Lower leg skin (tissue), 4 donors: ENCODE measurements around the gene CEP250. TPM values are rescaled to one million over a fixed set of nuclear protein-coding genes. Genes with fewer than 3 reads are reported as not detected.

ENCODE experiments used
- DNase-seq, 2 donors: peaks; one replicate each; pipeline ENCODE4 v3.0.0-alpha.2; 2019; ENCODE audit warnings: low spot score in 2 of 2
- H3K4me3 ChIP-seq: fragments of 200-600 bp; sonication (generic); 2 replicates; pipeline ENCODE4 v1.5.1; 2017; ENCODE audit warnings: mild to moderate bottlenecking, low read depth; ENCODE audit not compliant: poor library complexity, severe bottlenecking
- CTCF ChIP-seq, 3 donors: fragments of 450-650 bp; IDR thresholded peaks; one replicate each; pipeline ENCODE4 v1.5.1; 2016; ENCODE audit warnings: antibody characterized with exemption in 3 of 3, mild to moderate bottlenecking in 3 of 3, moderate library complexity in 2 of 3
- POLR2A ChIP-seq, 2 donors: fragments of 450-650 bp; IDR thresholded peaks; one replicate each; pipeline ENCODE4 v1.6.1; 2016 to 2017; ENCODE audit warnings: antibody characterized with exemption in 2 of 2, mild to moderate bottlenecking in 1 of 2, moderate library complexity in 1 of 2
- WGBS, 2 donors: methylation state at CpG; one replicate each; pipeline ENCODE4 v1.1.5; 2018; 5-methylcytosine and 5-hydroxymethylcytosine counted together
- intact Hi-C: fragments of 100-400 bp; cut with DNase I; formaldehyde crosslinking; loops from one replicate; pipeline ENCODE4 v1.15.0; 2023; ENCODE audit warnings: low total_unique reads
- total RNA-seq, 4 donors: library from RNA; depleted of rRNA; stranded (reverse); fragments of >200 nt; gene quantifications; one replicate each; pipeline ENCODE4 v1.1.0, GENCODE V29; 2016

CEP250 gene
- total RNA-seq, 4 donors from 2014 or later: 17.9 to 49.5 (median 28.9) TPM

GRCh38 chr20:35504751-35505150 lies 49.4 kb downstream of the CEP250 start:
- no peak for DNase-seq
- no peak overlapping the region for H3K4me3 ChIP-seq
- intact Hi-C loops: no loop called here
- WGBS, 2 donors: 100% methylated on average over 5 of the region's 5 CpGs
- no peak for TF ChIP-seq POLR2A (IDR thresholded peaks at IDR 0.05)
- no peak for TF ChIP-seq CTCF (IDR thresholded peaks at IDR 0.05)

- intact Hi-C loops: no loop called here
- H3K4me3 ChIP-seq: no peak overlapping the region
- no peak for DNase-seq
- TF ChIP-seq CTCF (IDR thresholded peaks at IDR 0.05) (no peak), POLR2A (IDR thresholded peaks at IDR 0.05) (no peak)
- 85 to 93% methylated on average over 3 of the region's 3 CpGs for WGBS, 2 donors
Measured at GRCh38 chr20:35506179-35506578, 50.8 kb downstream of the CEP250 start.

- no peak overlapping the region for H3K4me3 ChIP-seq
- 92 to 96% methylated on average over 6 of the region's 6 CpGs for WGBS, 2 donors
- intact Hi-C loops: no loop called here
- no peak for TF ChIP-seq POLR2A (IDR thresholded peaks at IDR 0.05)
- no peak for TF ChIP-seq CTCF (IDR thresholded peaks at IDR 0.05)
- no peak for DNase-seq
Measured at GRCh38 chr20:35506872-35507638, 51.7 kb downstream of the CEP250 start.

- TF ChIP-seq CTCF (IDR thresholded peaks at IDR 0.05) (no peak), POLR2A (IDR thresholded peaks at IDR 0.05) (no peak)
- intact Hi-C loops: no loop called here
- no peak overlapping the region for H3K4me3 ChIP-seq
- 84 to 89% methylated on average over 10 of the region's 10 CpGs for WGBS, 2 donors
- DNase-seq: no peak
Measured at GRCh38 chr20:35508493-35509218, 53.3 kb downstream of the CEP250 start.

GRCh38 chr20:35510951-35511735 lies 55.7 kb downstream of the CEP250 start:
- no peak overlapping the region for H3K4me3 ChIP-seq
- no peak for DNase-seq
- 70 to 74% methylated on average over 11 to 12 of the region's 12 CpGs for WGBS, 2 donors
- intact Hi-C loops: no loop called here
- no peak for TF ChIP-seq CTCF (IDR thresholded peaks at IDR 0.05)
- TF ChIP-seq POLR2A (IDR thresholded peaks at IDR 0.05): no peak
